Measurements from ENCODE around the gene AATF. TPM values are rescaled to one million over a fixed set of nuclear protein-coding genes. Genes with fewer than 3 reads are reported as not detected.
A peak's percentile ranks its signal among the peaks of the same experiment; 100 is the strongest.

The AATF gene
- total RNA-seq, 1 donor from 2014 or later, result 53.5 TPM

- no peak for TF ChIP-seq CTCF (IDR thresholded peaks at IDR 0.05; ENCODE audit: unreplicated experiment)
- Mint-ChIP-seq H3K27me3 (peaks cover 19% of the 10 kb centered on the region), H3K4me3 (ENCODE audit: low read depth) (no peak overlapping the region), H3K27ac (no peak overlapping the region), H3K9me3 (ENCODE audit: low read depth) (no peaks in the 10 kb centered on the region), H3K36me3 (ENCODE audit: insufficient read depth) (peaks cover 15% of the 10 kb centered on the region), H3K4me1 (ENCODE audit: low read depth) (peaks cover 11% of the 10 kb centered on the region)
- DNase-seq (ENCODE audit: low spot score, unreplicated experiment), result no peak
Observed at GRCh38 chr17:37060928-37061327, 112.2 kb downstream of the AATF start.

GRCh38 chr17:37062021-37062420, 113.3 kb downstream of the AATF start:
- Mint-ChIP-seq H3K36me3 (ENCODE audit: insufficient read depth) (peaks cover 4% of the 10 kb centered on the region), H3K4me1 (ENCODE audit: low read depth) (peaks cover 13% of the 10 kb centered on the region), H3K9me3 (ENCODE audit: low read depth) (no peaks in the 10 kb centered on the region), H3K27me3 (peaks cover 26% of the 10 kb centered on the region), H3K27ac (no peak overlapping the region), H3K4me3 (ENCODE audit: low read depth) (no peak overlapping the region)
- TF ChIP-seq CTCF (IDR thresholded peaks at IDR 0.05; ENCODE audit: unreplicated experiment), result no peak
- DNase-seq (ENCODE audit: low spot score, unreplicated experiment), result no peak

GRCh38 chr17:37064206-37064605, 115.5 kb downstream of the AATF start:
- Mint-ChIP-seq H3K27me3 (peaks cover 38% of the 10 kb centered on the region), H3K36me3 (ENCODE audit: insufficient read depth) (no peaks in the 10 kb centered on the region), H3K4me3 (ENCODE audit: low read depth) (no peak overlapping the region), H3K4me1 (ENCODE audit: low read depth) (peaks cover 17% of the 10 kb centered on the region), H3K27ac (no peak overlapping the region), H3K9me3 (ENCODE audit: low read depth) (no peaks in the 10 kb centered on the region)
- DNase-seq (ENCODE audit: low spot score, unreplicated experiment), result no peak
- no peak for TF ChIP-seq CTCF (IDR thresholded peaks at IDR 0.05; ENCODE audit: unreplicated experiment)

GRCh38 chr17:37064956-37065355, 116.2 kb downstream of the AATF start:
- Mint-ChIP-seq H3K27ac (no peak overlapping the region), H3K27me3 (peaks cover 38% of the 10 kb centered on the region)

GRCh38 chr17:37065486-37066321, 117.0 kb downstream of the AATF start:
- no peak for DNase-seq (ENCODE audit: low spot score, unreplicated experiment)
- Mint-ChIP-seq H3K4me1 (ENCODE audit: low read depth) (peaks cover 11% of the 10 kb centered on the region), H3K4me3 (ENCODE audit: low read depth) (no peak overlapping the region), H3K27me3 (peaks cover 38% of the 10 kb centered on the region), H3K27ac (peak overlapping the region; percentile 45), H3K9me3 (ENCODE audit: low read depth) (no peaks in the 10 kb centered on the region), H3K36me3 (ENCODE audit: insufficient read depth) (no peaks in the 10 kb centered on the region)
- no peak for TF ChIP-seq CTCF (IDR thresholded peaks at IDR 0.05; ENCODE audit: unreplicated experiment)

More at GRCh38 chr17:37064956-37065355, 116.2 kb downstream of the AATF start:
- no peak for DNase-seq (ENCODE audit: low spot score, unreplicated experiment)
- Mint-ChIP-seq H3K4me3 (ENCODE audit: low read depth) (no peak overlapping the region), H3K4me1 (ENCODE audit: low read depth) (peaks cover 17% of the 10 kb centered on the region), H3K36me3 (ENCODE audit: insufficient read depth) (no peaks in the 10 kb centered on the region), H3K9me3 (ENCODE audit: low read depth) (no peaks in the 10 kb centered on the region)
- no peak for TF ChIP-seq CTCF (IDR thresholded peaks at IDR 0.05; ENCODE audit: unreplicated experiment)
